Esophagus squamous epithelium (tissue), 4 donors: ENCODE results near the gene FZR1.

ENCODE experiments used
- CTCF ChIP-seq, 6 experiments: fragments of 450-650 bp in 4 of 6; fragments of 200-600 bp in 2 of 6; sonication (generic) in 2 of 6; IDR thresholded peaks; one replicate each; pipeline ENCODE4 v1.5.1; 2016 to 2019; ENCODE audit warnings: antibody characterized with exemption in 6 of 6, mild to moderate bottlenecking in 4 of 6, moderate library complexity in 4 of 6
- POLR2A ChIP-seq, 4 donors: fragments of 450-650 bp; IDR thresholded peaks; one replicate each; pipeline ENCODE4 v1.6.1; 2017; ENCODE audit warnings: antibody characterized with exemption in 4 of 4, mild to moderate bottlenecking in 4 of 4, moderate library complexity in 3 of 4

- TF ChIP-seq CTCF (IDR thresholded peaks at IDR 0.05) (peak; percentile 9 to 57 (median 28)), POLR2A (IDR thresholded peaks at IDR 0.05) (no peak)
Measured at GRCh38 chr19:3547301-3547731, 41.2 kb downstream of the FZR1 start.
